ENCODE results near the gene CYB5B.

The CYB5B gene

GRCh38 chr16:69424053-69424934 lies at the start of gene CYB5B:
Gene CYB5B (plus strand): TSS chr16:69424619. CDS start chr16:69424684, 65 bp downstream.
- no peak for TF ChIP-seq CTCF (IDR thresholded peaks at IDR 0.05; ENCODE audit: low read depth, low read length)

GRCh38 chr16:69376393-69377059 lies 47.9 kb upstream of the CYB5B start:
- no peak overlapping the region for H3K4me3 ChIP-seq (ENCODE audit: low read depth, low read length)
- no peak for TF ChIP-seq CTCF (IDR thresholded peaks at IDR 0.05; ENCODE audit: low read depth, low read length)

More at GRCh38 chr16:69424053-69424934, at the start of gene CYB5B:
- H3K4me3 ChIP-seq (ENCODE audit: low read depth, low read length), result peak within 1 kb of the TSS; percentile 86

- TF ChIP-seq CTCF (IDR thresholded peaks at IDR 0.05; ENCODE audit: low read depth, low read length), result no peak
- H3K4me3 ChIP-seq (ENCODE audit: low read depth, low read length), result no peak overlapping the region
Observed at GRCh38 chr16:69378036-69378435, 46.4 kb upstream of the CYB5B start.

GRCh38 chr16:69378760-69379159 lies 45.7 kb upstream of the CYB5B start:
- TF ChIP-seq CTCF (IDR thresholded peaks at IDR 0.05; ENCODE audit: low read depth, low read length), result no peak

GRCh38 chr16:69381231-69381630 lies 43.2 kb upstream of the CYB5B start:
- TF ChIP-seq CTCF (IDR thresholded peaks at IDR 0.05; ENCODE audit: low read depth, low read length), result no peak
- H3K4me3 ChIP-seq (ENCODE audit: low read depth, low read length), result no peak overlapping the region

More at GRCh38 chr16:69378760-69379159, 45.7 kb upstream of the CYB5B start:
- no peak overlapping the region for H3K4me3 ChIP-seq (ENCODE audit: low read depth, low read length)

GRCh38 chr16:69382421-69382820 lies 42.0 kb upstream of the CYB5B start:
- no peak overlapping the region for H3K4me3 ChIP-seq (ENCODE audit: low read depth, low read length)
- no peak for TF ChIP-seq CTCF (IDR thresholded peaks at IDR 0.05; ENCODE audit: low read depth, low read length)

GRCh38 chr16:69384974-69385373 lies 39.4 kb upstream of the CYB5B start:
- H3K4me3 ChIP-seq (ENCODE audit: low read depth, low read length), result peak overlapping the region; percentile 76
- no peak for TF ChIP-seq CTCF (IDR thresholded peaks at IDR 0.05; ENCODE audit: low read depth, low read length)

Measured in WI38 (cell line).